ENCODE measurements around the gene FNIP2. TPM values are rescaled to one million over a fixed set of nuclear protein-coding genes. Genes with fewer than 3 reads are reported as not detected.
A peak's percentile ranks its signal among the peaks of the same experiment; 100 is the strongest.

The FNIP2 gene
- total RNA-seq, 1 donor from 2014 or later = 36.5 TPM

GRCh38 chr4:158726633-158727032 is 42.2 kb upstream of the FNIP2 start:
- peaks cover 3% of the 10 kb centered on the region for H3K36me3 Mint-ChIP-seq
- DNase-seq (ENCODE audit: extremely low spot score, unreplicated experiment) = no peak
- no peaks in the 10 kb centered on the region for H3K9me3 Mint-ChIP-seq
- peaks cover 10% of the 10 kb centered on the region for H3K4me1 Mint-ChIP-seq (ENCODE audit: unreplicated experiment)
- H3K4me3 Mint-ChIP-seq = no peak overlapping the region
- no peak overlapping the region for H3K27ac Mint-ChIP-seq
- peaks cover 34% of the 10 kb centered on the region for H3K27me3 Mint-ChIP-seq
- no peak for TF ChIP-seq CTCF (conservative IDR thresholded peaks at IDR 0.05)

- H3K27ac Mint-ChIP-seq = no peak overlapping the region
- peaks cover 5% of the 10 kb centered on the region for H3K4me1 Mint-ChIP-seq (ENCODE audit: unreplicated experiment)
- no peaks in the 10 kb centered on the region for H3K9me3 Mint-ChIP-seq
- no peak overlapping the region for H3K4me3 Mint-ChIP-seq
- no peak for DNase-seq (ENCODE audit: extremely low spot score, unreplicated experiment)
- H3K27me3 Mint-ChIP-seq = peaks cover 43% of the 10 kb centered on the region
- H3K36me3 Mint-ChIP-seq = no peaks in the 10 kb centered on the region
- no peak for TF ChIP-seq CTCF (conservative IDR thresholded peaks at IDR 0.05)
These were observed 40.6 kb upstream of the FNIP2 start for GRCh38 chr4:158728236-158728635.

GRCh38 chr4:158729716-158730559 is 38.9 kb upstream of the FNIP2 start:
- no peak overlapping the region for H3K4me3 Mint-ChIP-seq
- DNase-seq (ENCODE audit: extremely low spot score, unreplicated experiment) = no peak

GRCh38 chr4:158738866-158739265 is 30.0 kb upstream of the FNIP2 start:
- Mint-ChIP-seq H3K36me3 (no peaks in the 10 kb centered on the region), H3K27me3 (no peaks in the 10 kb centered on the region), H3K27ac (no peak overlapping the region), H3K4me1 (ENCODE audit: unreplicated experiment) (no peaks in the 10 kb centered on the region), H3K9me3 (no peaks in the 10 kb centered on the region), H3K4me3 (no peak overlapping the region)
- TF ChIP-seq CTCF (conservative IDR thresholded peaks at IDR 0.05) = no peak
- no peak for DNase-seq (ENCODE audit: extremely low spot score, unreplicated experiment)

More at GRCh38 chr4:158729716-158730559, 38.9 kb upstream of the FNIP2 start:
- Mint-ChIP-seq H3K27me3 (peaks cover 43% of the 10 kb centered on the region), H3K9me3 (no peaks in the 10 kb centered on the region), H3K4me1 (ENCODE audit: unreplicated experiment) (no peaks in the 10 kb centered on the region), H3K27ac (peak overlapping the region; percentile 16), H3K36me3 (no peaks in the 10 kb centered on the region)
- TF ChIP-seq CTCF (conservative IDR thresholded peaks at IDR 0.05) = peak; percentile 79

GRCh38 chr4:158739600-158739999 is 29.2 kb upstream of the FNIP2 start:
- Mint-ChIP-seq H3K4me1 (ENCODE audit: unreplicated experiment) (no peaks in the 10 kb centered on the region), H3K27ac (no peak overlapping the region), H3K9me3 (no peaks in the 10 kb centered on the region), H3K36me3 (no peaks in the 10 kb centered on the region), H3K27me3 (no peaks in the 10 kb centered on the region), H3K4me3 (no peak overlapping the region)
- no peak for DNase-seq (ENCODE audit: extremely low spot score, unreplicated experiment)
- TF ChIP-seq CTCF (conservative IDR thresholded peaks at IDR 0.05) = no peak

Measured in type B pancreatic cell (in vitro differentiated cells).